ENCODE results near the gene TLE6.
A peak's percentile ranks its signal among the peaks of the same experiment; 100 is the strongest.

Gene TLE6

DNA sequence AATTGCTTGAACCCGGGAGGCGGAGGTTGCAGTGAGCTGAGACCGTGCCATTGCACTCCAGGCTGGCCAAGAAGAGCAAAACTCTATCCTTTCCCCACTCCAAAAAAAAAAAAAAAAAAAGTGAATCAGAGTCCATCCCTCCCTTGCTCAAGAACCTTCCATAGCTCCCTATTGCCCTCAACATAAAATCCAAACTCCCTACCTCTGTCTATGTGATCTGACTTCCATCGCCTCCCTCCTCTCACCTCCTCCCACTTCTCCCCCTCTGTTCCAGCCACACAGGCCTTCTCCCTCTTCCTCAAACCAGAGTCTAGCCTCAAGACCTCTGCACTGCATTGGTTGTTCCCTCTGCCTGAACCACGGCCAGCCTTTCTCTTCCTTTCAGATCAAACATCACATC is 61.8 kb downstream of the TLE6 start:
- DNase-seq (ENCODE audit: low spot score): no peak
- peak overlapping the region; percentile 12 for H3K27ac ChIP-seq
- TF ChIP-seq, protein P1, sequence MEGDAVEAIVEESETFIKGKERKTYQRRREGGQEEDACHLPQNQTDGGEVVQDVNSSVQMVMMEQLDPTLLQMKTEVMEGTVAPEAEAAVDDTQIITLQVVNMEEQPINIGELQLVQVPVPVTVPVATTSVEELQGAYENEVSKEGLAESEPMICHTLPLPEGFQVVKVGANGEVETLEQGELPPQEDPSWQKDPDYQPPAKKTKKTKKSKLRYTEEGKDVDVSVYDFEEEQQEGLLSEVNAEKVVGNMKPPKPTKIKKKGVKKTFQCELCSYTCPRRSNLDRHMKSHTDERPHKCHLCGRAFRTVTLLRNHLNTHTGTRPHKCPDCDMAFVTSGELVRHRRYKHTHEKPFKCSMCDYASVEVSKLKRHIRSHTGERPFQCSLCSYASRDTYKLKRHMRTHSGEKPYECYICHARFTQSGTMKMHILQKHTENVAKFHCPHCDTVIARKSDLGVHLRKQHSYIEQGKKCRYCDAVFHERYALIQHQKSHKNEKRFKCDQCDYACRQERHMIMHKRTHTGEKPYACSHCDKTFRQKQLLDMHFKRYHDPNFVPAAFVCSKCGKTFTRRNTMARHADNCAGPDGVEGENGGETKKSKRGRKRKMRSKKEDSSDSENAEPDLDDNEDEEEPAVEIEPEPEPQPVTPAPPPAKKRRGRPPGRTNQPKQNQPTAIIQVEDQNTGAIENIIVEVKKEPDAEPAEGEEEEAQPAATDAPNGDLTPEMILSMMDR (conservative IDR thresholded peaks at IDR 0.05; ENCODE audit: low read depth): no peak
- ChIA-PET CTCF (no interaction called here), POLR2A (ENCODE audit: low non-redundant PET) (no interaction called here)

DNA sequence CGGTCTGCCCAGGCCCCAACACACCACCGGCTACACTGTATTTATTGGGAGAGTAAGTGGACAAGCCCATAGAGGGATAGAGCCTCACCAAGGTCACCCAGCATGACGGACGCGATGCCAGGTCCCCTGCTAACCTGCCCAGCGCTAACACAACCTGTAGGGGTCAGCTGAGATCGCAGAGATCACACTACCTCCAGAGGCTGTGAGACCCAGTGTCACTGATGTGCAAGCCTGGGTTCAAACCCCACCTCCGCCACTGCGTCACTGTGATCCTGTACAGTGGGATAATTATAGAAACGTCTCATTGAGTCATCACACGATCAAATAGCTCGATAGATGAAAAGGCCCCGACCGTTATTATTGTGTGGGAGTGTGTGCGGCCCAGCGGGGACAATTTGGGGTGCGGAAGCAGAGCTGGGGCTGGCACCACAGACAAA is 62.3 kb downstream of the TLE6 start:
- no peak for DNase-seq (ENCODE audit: low spot score)
- CTCF ChIA-PET: no interaction called here
- POLR2A ChIA-PET (ENCODE audit: low non-redundant PET): no interaction called here
- TF ChIP-seq, protein P1 (conservative IDR thresholded peaks at IDR 0.05; ENCODE audit: low read depth): no peak
- peak overlapping the region; percentile 12 for H3K27ac ChIP-seq

DNA sequence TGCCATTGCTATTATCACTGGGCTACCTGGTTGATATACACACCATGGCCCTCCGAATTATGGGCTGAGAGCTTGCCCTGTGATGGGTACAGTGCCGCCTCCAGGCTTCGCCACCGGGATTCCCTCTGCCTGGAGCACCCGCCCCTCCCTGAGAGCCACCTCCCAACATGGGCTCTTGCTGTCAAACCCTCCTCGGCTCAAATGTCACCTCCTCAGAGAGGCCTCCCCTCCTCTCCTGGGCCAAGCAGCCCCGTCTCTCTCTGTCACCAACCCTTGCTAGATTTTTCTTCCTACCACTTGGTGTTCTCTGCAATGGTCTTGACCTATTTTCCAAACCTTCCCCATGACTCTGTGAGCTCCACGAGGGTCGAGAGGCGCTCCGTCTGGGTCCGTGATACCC is 64.0 kb downstream of the TLE6 start:
- POLR2A ChIA-PET (ENCODE audit: low non-redundant PET): no interaction called here
- H3K27ac ChIP-seq: peak overlapping the region; percentile 34
- DNase-seq (ENCODE audit: low spot score): no peak
- CTCF ChIA-PET: no interaction called here
- TF ChIP-seq, protein P1 (conservative IDR thresholded peaks at IDR 0.05; ENCODE audit: low read depth): no peak

DNA sequence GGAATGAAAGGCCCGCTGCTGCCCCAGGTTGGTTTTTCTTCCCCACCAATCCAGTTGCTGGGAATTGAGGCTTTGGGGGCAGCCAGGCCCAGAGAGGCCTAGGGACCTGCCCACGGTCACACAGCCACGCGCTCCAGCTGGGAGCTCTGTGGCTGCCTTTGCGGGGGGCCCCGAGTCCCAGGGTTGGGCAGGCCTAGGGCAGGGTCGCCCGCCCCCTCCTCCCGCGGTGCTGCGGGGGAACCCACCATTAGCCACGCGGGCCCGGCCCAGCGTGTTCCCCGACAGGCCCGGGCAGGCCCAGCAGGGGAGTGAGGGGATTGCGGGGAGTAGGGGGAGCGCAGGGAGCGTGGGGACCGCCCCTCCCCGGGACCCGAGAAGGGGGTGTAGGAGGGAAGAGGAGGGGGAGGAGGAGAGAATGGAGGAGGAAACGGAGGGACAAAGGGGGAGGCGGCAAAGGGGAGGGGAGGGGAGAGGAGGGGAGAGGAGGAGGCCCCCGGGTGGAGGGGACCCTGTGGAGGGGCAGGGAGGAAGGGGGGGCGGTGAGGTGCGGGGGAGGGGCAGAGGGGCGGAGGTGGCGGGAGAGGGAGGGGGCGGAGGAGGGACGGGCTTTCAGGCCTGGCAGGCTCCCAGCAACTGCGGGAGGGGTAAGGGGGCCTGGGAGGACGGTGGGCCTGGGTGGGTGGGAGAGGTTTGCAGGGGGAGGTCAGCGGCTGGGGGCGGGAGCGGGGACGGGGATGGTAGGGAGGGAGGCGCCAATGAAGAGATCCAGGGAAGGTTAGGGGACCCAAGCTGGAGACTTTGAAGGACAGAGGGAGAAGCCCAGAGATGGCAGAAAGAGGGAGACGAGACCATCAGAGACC is 64.6 kb downstream of the TLE6 start:
- TF ChIP-seq, protein P1 (conservative IDR thresholded peaks at IDR 0.05; ENCODE audit: low read depth): no peak
- ChIA-PET POLR2A (ENCODE audit: low non-redundant PET) (no interaction called here), CTCF (no interaction called here)
- H3K27ac ChIP-seq: peak overlapping the region; percentile 34
- no peak for DNase-seq (ENCODE audit: low spot score)

DNA sequence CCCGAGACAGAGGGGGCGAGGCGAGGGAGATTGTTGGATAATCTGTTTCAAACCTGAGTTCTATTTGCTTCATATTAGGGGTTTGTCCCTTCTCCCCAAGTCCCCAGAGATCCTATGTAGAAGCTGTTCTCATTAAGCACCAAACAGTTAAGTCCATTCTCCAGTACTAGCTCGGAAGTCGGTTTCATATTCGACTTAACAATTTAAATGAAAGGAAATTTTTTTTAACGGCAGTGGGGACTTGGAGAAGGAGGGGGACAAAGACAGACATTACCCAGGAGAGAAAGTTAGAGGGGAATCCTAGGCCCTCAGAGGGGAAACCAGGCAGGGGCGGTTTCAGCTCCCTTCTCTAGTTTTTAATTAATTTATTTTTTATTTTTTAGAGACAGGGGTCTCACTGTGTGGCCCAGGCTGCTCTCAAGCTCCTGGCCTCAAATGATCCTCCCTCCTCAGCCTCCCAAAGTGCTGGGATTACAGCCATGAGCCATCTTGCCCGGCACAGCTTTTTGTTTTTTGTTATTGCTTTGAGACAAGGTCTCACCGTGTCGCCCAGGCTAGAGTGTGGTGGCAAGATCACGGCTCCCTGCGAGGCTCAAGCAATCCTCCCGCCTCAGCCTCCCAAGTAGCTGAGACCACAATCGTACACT is 65.4 kb downstream of the TLE6 start:
- DNase-seq (ENCODE audit: low spot score): no peak
- ChIA-PET CTCF (no interaction called here), POLR2A (ENCODE audit: low non-redundant PET) (interaction anchor here (0.6 kb wide), 1 partner anchor 156 kb away, joined by 6 read pairs; no protein-coding TSS in a partner anchor)
- H3K27ac ChIP-seq: no peak overlapping the region
- TF ChIP-seq, protein P1 (conservative IDR thresholded peaks at IDR 0.05; ENCODE audit: low read depth): no peak

Data from RWPE1 (cell line).